ENCODE data around the gene DPEP2NB. TPM values are rescaled to one million over a fixed set of nuclear protein-coding genes. Genes with fewer than 3 reads are reported as not detected.

The DPEP2NB gene
- total RNA-seq, 1 donor from 2014 or later: not detected

- H3K9me3 ChIP-seq (ENCODE audit: low read depth): no peaks in the 10 kb centered on the region
- H4K20me1 ChIP-seq (ENCODE audit: low read depth): no peaks in the 10 kb centered on the region
- no peak overlapping the region for H2AFZ ChIP-seq (replicated peaks)
- H3K9me3 Mint-ChIP-seq: no peaks in the 10 kb centered on the region
- no peak overlapping the region for H3K4me3 ChIP-seq
- H3K36me3 ChIP-seq: no peaks in the 10 kb centered on the region
- no peak overlapping the region for H3K4me2 ChIP-seq
- H3K79me2 ChIP-seq (ENCODE audit: low read depth): no peaks in the 10 kb centered on the region
- no peak overlapping the region for H3K9ac ChIP-seq
- no peaks in the 10 kb centered on the region for H3K36me3 Mint-ChIP-seq
- H3K27ac ChIP-seq: no peak overlapping the region
- H3K27me3 ChIP-seq: peaks cover 12% of the 10 kb centered on the region
- H3F3A ChIP-seq (ENCODE audit: low read depth): no peaks in the 10 kb centered on the region
- DNase-seq (ENCODE audit: low spot score): no peak
- TF ChIP-seq EZH2phosphoT487 (IDR thresholded peaks at IDR 0.05) (no peak), CTCF (IDR thresholded peaks at IDR 0.05) (no peak), EZH2 (IDR thresholded peaks at IDR 0.05) (no peak)
- peaks cover 2% of the 10 kb centered on the region for H3K4me1 Mint-ChIP-seq
- no peak overlapping the region for H3K4me3 Mint-ChIP-seq
- H3K4me1 ChIP-seq: no peaks in the 10 kb centered on the region
- H3K27ac Mint-ChIP-seq: no peak overlapping the region
- H3K27me3 Mint-ChIP-seq (ENCODE audit: insufficient read depth, low read depth): peaks cover 7% of the 10 kb centered on the region
Measured at GRCh38 chr16:67988675-67989074, 27.0 kb downstream of the DPEP2NB start.

- no peaks in the 10 kb centered on the region for H3F3A ChIP-seq (ENCODE audit: low read depth)
- no peaks in the 10 kb centered on the region for H3K79me2 ChIP-seq (ENCODE audit: low read depth)
- H3K4me3 ChIP-seq: no peak overlapping the region
- TF ChIP-seq CTCF (IDR thresholded peaks at IDR 0.05) (no peak), EZH2 (IDR thresholded peaks at IDR 0.05) (no peak), EZH2phosphoT487 (IDR thresholded peaks at IDR 0.05) (no peak)
- no peak overlapping the region for H3K9ac ChIP-seq
- peaks cover 8% of the 10 kb centered on the region for H3K27me3 ChIP-seq
- H2AFZ ChIP-seq (replicated peaks): no peak overlapping the region
- no peak for DNase-seq (ENCODE audit: low spot score)
- no peaks in the 10 kb centered on the region for H3K36me3 ChIP-seq
- no peaks in the 10 kb centered on the region for H3K4me1 ChIP-seq
- Mint-ChIP-seq H3K4me3 (no peak overlapping the region), H3K27ac (peak overlapping the region; percentile 58), H3K36me3 (no peaks in the 10 kb centered on the region), H3K4me1 (peaks cover 4% of the 10 kb centered on the region), H3K9me3 (no peaks in the 10 kb centered on the region), H3K27me3 (ENCODE audit: insufficient read depth, low read depth) (peaks cover 10% of the 10 kb centered on the region)
- H3K27ac ChIP-seq: no peak overlapping the region
- H3K4me2 ChIP-seq: no peak overlapping the region
- no peaks in the 10 kb centered on the region for H4K20me1 ChIP-seq (ENCODE audit: low read depth)
- H3K9me3 ChIP-seq (ENCODE audit: low read depth): no peaks in the 10 kb centered on the region
Measured at GRCh38 chr16:67987460-67988160, 28.1 kb downstream of the DPEP2NB start.

- H3K4me3 Mint-ChIP-seq: no peak overlapping the region
- H3K36me3 Mint-ChIP-seq: no peaks in the 10 kb centered on the region
- no peak overlapping the region for H3K9ac ChIP-seq
- no peaks in the 10 kb centered on the region for H4K20me1 ChIP-seq (ENCODE audit: low read depth)
- H3K4me1 ChIP-seq: no peaks in the 10 kb centered on the region
- H3K27me3 Mint-ChIP-seq (ENCODE audit: insufficient read depth, low read depth): peaks cover 9% of the 10 kb centered on the region
- H3K27ac ChIP-seq: no peak overlapping the region
- no peak overlapping the region for H3K4me3 ChIP-seq
- H3K27me3 ChIP-seq: peaks cover 1% of the 10 kb centered on the region
- no peak overlapping the region for H2AFZ ChIP-seq (replicated peaks)
- no peak for DNase-seq (ENCODE audit: low spot score)
- H3K9me3 ChIP-seq (ENCODE audit: low read depth): no peaks in the 10 kb centered on the region
- no peaks in the 10 kb centered on the region for H3K79me2 ChIP-seq (ENCODE audit: low read depth)
- H3K9me3 Mint-ChIP-seq: no peaks in the 10 kb centered on the region
- H3K27ac Mint-ChIP-seq: no peak overlapping the region
- TF ChIP-seq EZH2phosphoT487 (IDR thresholded peaks at IDR 0.05) (no peak), EZH2 (IDR thresholded peaks at IDR 0.05) (no peak), CTCF (IDR thresholded peaks at IDR 0.05) (no peak)
- no peak overlapping the region for H3K4me2 ChIP-seq
- H3F3A ChIP-seq (ENCODE audit: low read depth): no peaks in the 10 kb centered on the region
- no peaks in the 10 kb centered on the region for H3K36me3 ChIP-seq
- H3K4me1 Mint-ChIP-seq: peaks cover 5% of the 10 kb centered on the region
Measured at GRCh38 chr16:67986949-67987348, 28.8 kb downstream of the DPEP2NB start.

Measured in neural progenitor cell (in vitro differentiated cells).